A549 (cell line): ENCODE data around the gene DFFB. TPM values are rescaled to one million over a fixed set of nuclear protein-coding genes. Genes with fewer than 3 reads are reported as not detected.

Experiments
- ATAC-seq, 2 experiments: fragments of 200-7000 bp in 1 of 2; fragments of >200 bp in 1 of 2; cut with Nextera tagmentation in 1 of 2; cut with Tn5 transposase in 1 of 2; 3 replicates each; pipeline versions ENCODE4 v1.8.0 to v1.9.1; 2018 to 2020; ENCODE audit warnings: mild to moderate bottlenecking in 1 of 2, moderate library complexity in 1 of 2
- CTCF ChIA-PET: fragments of 300-600 bp; sonication (Branson Sonifier 250); formaldehyde crosslinking; extraction: SDS; loops from one replicate; lab custom pipeline; 2021; ENCODE audit warnings: antibody characterized with exemption, inconsistent platforms; lab: Yijun Ruan, JAX
- POLR2A ChIA-PET: fragments of 350-600 bp; formaldehyde crosslinking; extraction: SDS; loops from one replicate; lab custom pipeline; 2021; ENCODE audit warnings: antibody characterized with exemption, inconsistent platforms; lab: Yijun Ruan, JAX
- DNase-seq, 2 experiments: peaks; one replicate each; pipeline versions ENCODE4 v3.0.0 to v3.0.0-alpha.2; 2011 to 2016; ENCODE audit warnings: low read depth in 1 of 2, low spot score in 1 of 2
- FAIRE-seq: peaks from 2 replicates; lab custom pipeline; 2011; peaks lifted over from hg19 to GRCh38; lab: Jason Lieb, UNC
- H3K27ac ChIP-seq, 2 experiments: fragments of >200 bp; sonication (Bioruptor Twin); formaldehyde crosslinking; 3 replicates each; pipeline ENCODE4 v1.5.1; 2016 to 2017
- H3K4me1 ChIP-seq: fragments of >200 bp; sonication (Bioruptor Twin); formaldehyde crosslinking; 3 replicates; pipeline ENCODE4 v1.6.1; 2016
- H3K4me2 ChIP-seq: fragments of >200 bp; sonication (Bioruptor Twin); formaldehyde crosslinking; 3 replicates; pipeline ENCODE4 v1.6.1; 2016
- H3K4me3 ChIP-seq: fragments of >200 bp; sonication (Bioruptor Twin); formaldehyde crosslinking; 3 replicates; pipeline ENCODE4 v1.5.1; 2016
- H3K9me3 ChIP-seq: fragments of >200 bp; sonication (Bioruptor Twin); formaldehyde crosslinking; 3 replicates; pipeline ENCODE4 v1.6.1; 2016
- CBX8 ChIP-seq: fragments of 200-600 bp; sonication (generic); IDR thresholded peaks from 2 replicates; pipeline ENCODE4 v1.6.1; 2016
- CEBPB ChIP-seq, 2 experiments: fragments of >200 bp in 1 of 2; sonication (Bioruptor Twin) in 1 of 2; formaldehyde crosslinking in 1 of 2; IDR thresholded peaks; 2 replicates each; pipeline ENCODE4 v1.6.1; 2012 to 2016
- CHD4 ChIP-seq: fragments of 200-600 bp; sonication (generic); IDR thresholded peaks from 2 replicates; pipeline ENCODE4 v1.6.1; 2016; ENCODE audit warnings: antibody characterized with exemption, mild to moderate bottlenecking, borderline replicate concordance
- FOXS1 ChIP-seq: fragments of 250-450 bp; sonication (Bioruptor Pico); IDR thresholded peaks from 2 replicates; pipeline ENCODE4 v1.5.0; 2020; ENCODE audit warnings: mild to moderate bottlenecking, moderate library complexity
- HOXB5 ChIP-seq: fragments of 250-450 bp; sonication (Bioruptor Pico); IDR thresholded peaks from 2 replicates; pipeline ENCODE4 v1.5.0; 2020; ENCODE audit warnings: mild to moderate bottlenecking, moderate library complexity
- JUN ChIP-seq, 2 experiments: fragments of >200 bp; sonication (Bioruptor Twin); formaldehyde crosslinking; IDR thresholded peaks; 2 replicates in 1 of 2; 3 replicates in 1 of 2; pipeline ENCODE4 v1.6.1; 2016 to 2017
- KDM1A ChIP-seq: fragments of 200-600 bp; sonication (generic); IDR thresholded peaks from 2 replicates; pipeline ENCODE4 v1.6.1; 2016; ENCODE audit warnings: low read depth, mild to moderate bottlenecking
- NFE2L2 ChIP-seq: fragments of 150-350 bp; conservative IDR thresholded peaks from 2 replicates; pipeline ENCODE4 v1.6.1; 2014; ENCODE audit warnings: low read length
- PHF8 ChIP-seq: fragments of 200-600 bp; sonication (generic); IDR thresholded peaks from 2 replicates; pipeline ENCODE4 v1.6.1; 2016; ENCODE audit warnings: low read depth, mild to moderate bottlenecking, antibody characterized with exemption, moderate library complexity, borderline replicate concordance
- POLR2A ChIP-seq: IDR thresholded peaks from 2 replicates; pipeline ENCODE4 v1.6.1; 2012; ENCODE audit warnings: mild to moderate bottlenecking, low read length
- RAD21 ChIP-seq, 2 experiments: fragments of >200 bp in 1 of 2; sonication (Bioruptor Twin) in 1 of 2; formaldehyde crosslinking in 1 of 2; IDR thresholded peaks in 1 of 2; conservative IDR thresholded peaks in 1 of 2; 2 replicates in 1 of 2; 3 replicates in 1 of 2; pipeline ENCODE4 v1.6.1; 2012 to 2018; ENCODE audit warnings: inconsistent platforms in 1 of 2
- ZNF302 ChIP-seq: fragments of 250-450 bp; sonication (Bioruptor Pico); IDR thresholded peaks from 2 replicates; pipeline ENCODE4 v1.9.0; 2021; ENCODE audit warnings: inconsistent platforms, mild to moderate bottlenecking, moderate library complexity
- WGBS: methylation state at CpG from one replicate; pipeline ENCODE4 v1.1.6; 2017; ENCODE audit errors: missing lambda C conversion rate; 5-methylcytosine and 5-hydroxymethylcytosine counted together
- polyA plus RNA-seq, 4 experiments: library from polyadenylated mRNA; depleted of rRNA in 3 of 4; stranded (reverse); fragments of >200 nt; fragmentation: RNase III in 1 of 4; extraction: RNeasy Plus Mini Kit Qiagen cat#74134 plus additional on column Dnase treatment in 1 of 4; gene quantifications; 2 replicates in 3 of 4; 3 replicates in 1 of 4; pipeline ENCODE4 v1.2.3, GENCODE V29; 2011 to 2017
- TF ChIP-seq, protein P1 (sequence below): fragments of 250-450 bp; sonication (Bioruptor Pico); IDR thresholded peaks from 2 replicates; pipeline ENCODE4 v1.5.0; 2020; ENCODE audit warnings: low read depth, mild to moderate bottlenecking, moderate library complexity
- TF ChIP-seq, protein P2 (sequence below): fragments of 450-650 bp; IDR thresholded peaks from 2 replicates; pipeline ENCODE4 v1.6.1; 2014; ENCODE audit warnings: antibody characterized with exemption
- TF ChIP-seq, protein P3 (sequence below): fragments of 250-450 bp; sonication (Bioruptor Pico); IDR thresholded peaks from 2 replicates; pipeline ENCODE4 v1.5.0; 2021; ENCODE audit warnings: mild to moderate bottlenecking, moderate library complexity, borderline replicate concordance
- TF ChIP-seq, protein P4 (sequence below): IDR thresholded peaks from 2 replicates; pipeline ENCODE4 v1.6.1; 2012
- TF ChIP-seq, protein P5 (sequence below): IDR thresholded peaks from 2 replicates; pipeline ENCODE4 v1.6.1; 2012
- TF ChIP-seq, protein P6 (sequence below): IDR thresholded peaks from 2 replicates; pipeline ENCODE4 v1.6.1; 2012; ENCODE audit warnings: low read depth, borderline replicate concordance

DFFB gene
- polyA plus RNA-seq, 2 of the 4 experiments (the other 2 are of a cell fraction): 2.5 to 3.7 TPM

DNA sequence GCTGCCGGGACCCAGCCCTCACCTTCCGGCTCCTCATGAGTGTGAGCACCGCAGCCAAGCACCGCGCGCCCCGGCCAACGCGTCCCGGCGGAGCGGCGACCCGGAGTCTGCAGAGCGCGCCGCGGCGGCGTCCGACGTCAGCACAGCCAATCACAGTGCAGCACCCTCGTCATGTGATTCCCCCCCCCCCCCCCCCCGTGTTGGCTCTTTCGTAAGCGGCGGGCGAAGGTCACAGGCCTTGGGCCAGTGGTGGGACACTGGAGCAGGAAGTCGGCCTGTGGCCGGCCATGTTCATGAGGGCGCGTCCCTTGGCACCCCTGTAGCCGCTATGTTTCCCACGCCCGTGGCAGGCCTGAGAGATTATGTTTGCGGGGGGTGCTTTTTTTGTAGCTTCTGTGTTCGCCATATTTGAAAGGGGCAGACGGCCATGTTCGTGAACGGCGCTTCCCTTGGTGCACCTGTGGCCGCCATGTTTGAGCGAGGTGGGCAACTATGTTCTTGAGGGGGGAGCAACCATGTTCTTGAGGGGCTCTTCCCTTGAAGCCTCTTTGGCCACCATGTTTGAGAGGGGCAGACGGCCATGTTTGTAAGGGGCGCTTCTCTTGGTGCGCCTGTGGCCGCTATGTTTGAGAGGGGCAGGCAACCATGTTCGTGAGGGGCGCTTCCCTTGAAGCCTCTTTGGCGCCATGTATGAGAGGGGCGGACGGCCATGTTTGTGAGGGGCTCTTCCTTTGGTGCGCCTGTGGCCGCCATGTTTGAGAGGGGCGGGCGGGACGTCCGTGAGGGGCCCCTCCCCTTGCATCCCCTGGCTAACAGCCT is 43.1 kb downstream of the DFFB start, which contains the start of gene C1orf174:
Gene C1orf174 (minus strand): TSS at position 123 of the 819 bp plus-strand sequence. CDS start 86 bp downstream, at position 37.
- Histone ChIP-seq H3K27ac (peak within 1 kb of the TSS; percentile 94 to 99), H3K9me3 (no peaks in the 10 kb centered on the region), H3K4me3 (peak within 1 kb of the TSS; percentile 81), H3K4me1 (0 out of 3 replicates have a peak, but pooled peaks cover 3% of the 10 kb centered on the region), H3K4me2 (peak within 1 kb of the TSS; percentile 96)
- FAIRE-seq: peak; percentile 36
- ChIA-PET POLR2A (no interaction called here), CTCF (interaction anchor here (0.8 to 1.6 kb wide), 2 partner anchors 41 to 43 kb away, joined by 3 to 4 read pairs; partner anchors contain the start of gene DFFB)
- DNase-seq: peak; percentile 81 to 97
- peak; percentile 88 to 90 for ATAC-seq
- 0% methylated on average over 13 of the region's 58 CpGs for WGBS
- TF ChIP-seq, protein P1, sequence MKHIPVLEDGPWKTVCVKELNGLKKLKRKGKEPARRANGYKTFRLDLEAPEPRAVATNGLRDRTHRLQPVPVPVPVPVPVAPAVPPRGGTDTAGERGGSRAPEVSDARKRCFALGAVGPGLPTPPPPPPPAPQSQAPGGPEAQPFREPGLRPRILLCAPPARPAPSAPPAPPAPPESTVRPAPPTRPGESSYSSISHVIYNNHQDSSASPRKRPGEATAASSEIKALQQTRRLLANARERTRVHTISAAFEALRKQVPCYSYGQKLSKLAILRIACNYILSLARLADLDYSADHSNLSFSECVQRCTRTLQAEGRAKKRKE: no peak
- TF ChIP-seq HOXB5 (CRISPR knock-in tag) (no peak), FOXS1 (CRISPR knock-in tag) (no peak), NFE2L2 (no peak), ZNF302 (CRISPR knock-in tag) (no peak), CEBPB (IDR thresholded peaks at IDR 0.05) (peak in 1 of 2 experiments; percentile 77; a peak in 3 of 4 replicates), JUN (IDR thresholded peaks at IDR 0.05) (peak; percentile 17 to 41; a peak in 2 of 5 replicates), KDM1A (peak; percentile 60; the same call in 1 of the 2 replicates), CBX8 (no peak), POLR2A (peak; percentile 50), PHF8 (no peak; the same call in 1 of the 2 replicates), CHD4 (no peak), RAD21 (conservative IDR thresholded peaks at IDR 0.05 in 1 of 2, IDR thresholded peaks at IDR 0.05 in 1 of 2) (no peak)
- TF ChIP-seq, protein P2, sequence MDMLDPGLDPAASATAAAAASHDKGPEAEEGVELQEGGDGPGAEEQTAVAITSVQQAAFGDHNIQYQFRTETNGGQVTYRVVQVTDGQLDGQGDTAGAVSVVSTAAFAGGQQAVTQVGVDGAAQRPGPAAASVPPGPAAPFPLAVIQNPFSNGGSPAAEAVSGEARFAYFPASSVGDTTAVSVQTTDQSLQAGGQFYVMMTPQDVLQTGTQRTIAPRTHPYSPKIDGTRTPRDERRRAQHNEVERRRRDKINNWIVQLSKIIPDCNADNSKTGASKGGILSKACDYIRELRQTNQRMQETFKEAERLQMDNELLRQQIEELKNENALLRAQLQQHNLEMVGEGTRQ: peak; percentile 73
- TF ChIP-seq, protein P3, sequence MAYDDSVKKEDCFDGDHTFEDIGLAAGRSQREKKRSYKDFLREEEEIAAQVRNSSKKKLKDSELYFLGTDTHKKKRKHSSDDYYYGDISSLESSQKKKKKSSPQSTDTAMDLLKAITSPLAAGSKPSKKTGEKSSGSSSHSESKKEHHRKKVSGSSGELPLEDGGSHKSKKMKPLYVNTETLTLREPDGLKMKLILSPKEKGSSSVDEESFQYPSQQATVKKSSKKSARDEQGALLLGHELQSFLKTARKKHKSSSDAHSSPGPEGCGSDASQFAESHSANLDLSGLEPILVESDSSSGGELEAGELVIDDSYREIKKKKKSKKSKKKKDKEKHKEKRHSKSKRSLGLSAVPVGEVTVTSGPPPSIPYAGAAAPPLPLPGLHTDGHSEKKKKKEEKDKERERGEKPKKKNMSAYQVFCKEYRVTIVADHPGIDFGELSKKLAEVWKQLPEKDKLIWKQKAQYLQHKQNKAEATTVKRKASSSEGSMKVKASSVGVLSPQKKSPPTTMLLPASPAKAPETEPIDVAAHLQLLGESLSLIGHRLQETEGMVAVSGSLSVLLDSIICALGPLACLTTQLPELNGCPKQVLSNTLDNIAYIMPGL (CRISPR knock-in tag): no peak
- TF ChIP-seq, protein P4, sequence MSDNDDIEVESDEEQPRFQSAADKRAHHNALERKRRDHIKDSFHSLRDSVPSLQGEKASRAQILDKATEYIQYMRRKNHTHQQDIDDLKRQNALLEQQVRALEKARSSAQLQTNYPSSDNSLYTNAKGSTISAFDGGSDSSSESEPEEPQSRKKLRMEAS: peak; percentile 5; the same call in 1 of the 2 replicates
- TF ChIP-seq, protein P5, sequence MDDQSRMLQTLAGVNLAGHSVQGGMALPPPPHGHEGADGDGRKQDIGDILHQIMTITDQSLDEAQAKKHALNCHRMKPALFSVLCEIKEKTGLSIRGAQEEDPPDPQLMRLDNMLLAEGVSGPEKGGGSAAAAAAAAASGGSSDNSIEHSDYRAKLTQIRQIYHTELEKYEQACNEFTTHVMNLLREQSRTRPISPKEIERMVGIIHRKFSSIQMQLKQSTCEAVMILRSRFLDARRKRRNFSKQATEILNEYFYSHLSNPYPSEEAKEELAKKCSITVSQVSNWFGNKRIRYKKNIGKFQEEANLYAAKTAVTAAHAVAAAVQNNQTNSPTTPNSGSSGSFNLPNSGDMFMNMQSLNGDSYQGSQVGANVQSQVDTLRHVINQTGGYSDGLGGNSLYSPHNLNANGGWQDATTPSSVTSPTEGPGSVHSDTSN: no peak
- TF ChIP-seq, protein P6, sequence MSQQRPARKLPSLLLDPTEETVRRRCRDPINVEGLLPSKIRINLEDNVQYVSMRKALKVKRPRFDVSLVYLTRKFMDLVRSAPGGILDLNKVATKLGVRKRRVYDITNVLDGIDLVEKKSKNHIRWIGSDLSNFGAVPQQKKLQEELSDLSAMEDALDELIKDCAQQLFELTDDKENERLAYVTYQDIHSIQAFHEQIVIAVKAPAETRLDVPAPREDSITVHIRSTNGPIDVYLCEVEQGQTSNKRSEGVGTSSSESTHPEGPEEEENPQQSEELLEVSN: 0 out of 2 replicates have a peak, but pooled peaks have one; percentile 28
